HEK293 (cell line): ENCODE data around the gene PI16.

Source experiments
- CTCF ChIA-PET: fragments of 350-600 bp; formaldehyde crosslinking; extraction: SDS; loops from one replicate; lab custom pipeline; 2021; ENCODE audit warnings: antibody characterized with exemption; lab: Yijun Ruan, JAX
- POLR2A ChIA-PET: fragments of 300-600 bp; formaldehyde crosslinking; extraction: SDS; loops from one replicate; lab custom pipeline; 2020; ENCODE audit warnings: antibody characterized with exemption, inconsistent platforms; lab: Yijun Ruan, JAX
- H3K27ac ChIP-seq: fragments of 200-500 bp; sonication (Bioruptor generic); 2 replicates; pipeline ENCODE4 v1.5.1; 2014; ENCODE audit warnings: low read depth, low read length, control low read depth, inconsistent platforms; ENCODE audit errors: extremely low read depth
- H3K36me3 ChIP-seq, 2 experiments: fragments of 200-500 bp in 1 of 2; sonication (Bioruptor generic) in 1 of 2; 1 replicate in 1 of 2; 2 replicates in 1 of 2; pipeline ENCODE4 v1.5.1; 2014 to 2017; ENCODE audit warnings: inconsistent platforms in 2 of 2, low read length in 2 of 2; ENCODE audit not compliant: control insufficient read depth in 2 of 2, insufficient read depth in 1 of 2
- H3K4me1 ChIP-seq: fragments of 200-500 bp; sonication (Bioruptor generic); 2 replicates; pipeline ENCODE4 v1.5.1; 2014; ENCODE audit warnings: mild to moderate bottlenecking, low read length, inconsistent platforms; ENCODE audit not compliant: control insufficient read depth, insufficient read depth
- H3K4me3 ChIP-seq: 2 replicates; pipeline ENCODE4 v1.5.1; 2011; ENCODE audit warnings: low read depth, mild to moderate bottlenecking, control low read depth, low read length, moderate library complexity
- H3K9me3 ChIP-seq: fragments of 200-500 bp; sonication (Bioruptor generic); 2 replicates; pipeline ENCODE4 v1.5.1; 2014; ENCODE audit warnings: low read depth, low read length, inconsistent platforms; ENCODE audit not compliant: control insufficient read depth, insufficient read depth
- ATF2 ChIP-seq: fragments of 450-650 bp; formaldehyde crosslinking; IDR thresholded peaks from 2 replicates; pipeline ENCODE4 v1.5.1; 2016; ENCODE audit warnings: missing biosample characterization, missing genetic modification characterization, low read depth
- BCL11B ChIP-seq: fragments of 450-650 bp; formaldehyde crosslinking; IDR thresholded peaks from 2 replicates; pipeline ENCODE4 v1.5.1; 2016; ENCODE audit warnings: low read depth, missing biosample characterization, missing genetic modification characterization
- MYNN ChIP-seq: fragments of 450-650 bp; formaldehyde crosslinking; IDR thresholded peaks from 2 replicates; pipeline ENCODE4 v1.5.1; 2016; ENCODE audit warnings: missing biosample characterization, missing genetic modification characterization, borderline replicate concordance
- MZF1 ChIP-seq: fragments of 450-650 bp; formaldehyde crosslinking; IDR thresholded peaks from 2 replicates; pipeline ENCODE4 v1.5.1; 2017; ENCODE audit warnings: missing biosample characterization, missing genetic modification characterization, borderline replicate concordance
- REST ChIP-seq: fragments of 450-650 bp; formaldehyde crosslinking; IDR thresholded peaks from 2 replicates; pipeline ENCODE4 v1.5.1; 2016; ENCODE audit warnings: missing biosample characterization, missing genetic modification characterization
- TCF7L2 ChIP-seq: IDR thresholded peaks from 2 replicates; pipeline ENCODE4 v1.6.1; 2011; ENCODE audit warnings: low read depth, mild to moderate bottlenecking, inconsistent platforms, low read length, moderate library complexity, borderline replicate concordance
- TSHZ1 ChIP-seq: fragments of 450-650 bp; formaldehyde crosslinking; IDR thresholded peaks from 2 replicates; pipeline ENCODE4 v1.5.1; 2016; ENCODE audit warnings: missing biosample characterization, missing genetic modification characterization, borderline replicate concordance
- ZBTB26 ChIP-seq: fragments of 450-650 bp; formaldehyde crosslinking; optimal IDR thresholded peaks from 2 replicates; pipeline ENCODE3; 2016; ENCODE audit warnings: missing biosample characterization, mild to moderate bottlenecking, missing genetic modification characterization
- ZNF16 ChIP-seq: fragments of 450-650 bp; formaldehyde crosslinking; IDR thresholded peaks from 2 replicates; pipeline ENCODE4 v1.5.1; 2016; ENCODE audit warnings: low read depth, missing biosample characterization, missing genetic modification characterization
- ZNF202 ChIP-seq: fragments of 450-650 bp; formaldehyde crosslinking; IDR thresholded peaks from 2 replicates; pipeline ENCODE4 v1.5.1; 2016; ENCODE audit warnings: missing biosample characterization, missing genetic modification characterization, borderline replicate concordance
- ZNF335 ChIP-seq: fragments of 450-650 bp; formaldehyde crosslinking; conservative IDR thresholded peaks from 2 replicates; pipeline ENCODE4 v1.5.1; 2016; ENCODE audit warnings: missing biosample characterization, missing genetic modification characterization
- ZNF521 ChIP-seq: fragments of 450-650 bp; formaldehyde crosslinking; IDR thresholded peaks from 2 replicates; pipeline ENCODE4 v1.5.1; 2017; ENCODE audit warnings: missing biosample characterization, mild to moderate bottlenecking, missing genetic modification characterization
- ZNF530 ChIP-seq: fragments of 450-650 bp; formaldehyde crosslinking; IDR thresholded peaks from 2 replicates; pipeline ENCODE4 v1.5.1; 2016; ENCODE audit warnings: low read depth, missing biosample characterization, missing genetic modification characterization
- ZNF548 ChIP-seq: fragments of 450-650 bp; formaldehyde crosslinking; IDR thresholded peaks from 2 replicates; pipeline ENCODE4 v1.5.1; 2016; ENCODE audit warnings: missing biosample characterization, missing genetic modification characterization
- ZNF843 ChIP-seq: fragments of 450-650 bp; formaldehyde crosslinking; IDR thresholded peaks from 2 replicates; pipeline ENCODE4 v1.5.1; 2016; ENCODE audit warnings: missing biosample characterization, missing genetic modification characterization
- ZSCAN4 ChIP-seq: fragments of 450-650 bp; formaldehyde crosslinking; IDR thresholded peaks from 2 replicates; pipeline ENCODE4 v1.5.1; 2017; ENCODE audit warnings: missing biosample characterization, missing genetic modification characterization

PI16 gene

GRCh38 chr6:36964908-36965307, 10.4 kb downstream of the PI16 start:
- H3K27ac ChIP-seq: no peak overlapping the region
- H3K4me1 ChIP-seq: no peaks in the 10 kb centered on the region
- no peaks in the 10 kb centered on the region for H3K9me3 ChIP-seq
- TF ChIP-seq ZNF530 (tag by site-specific recombination) (no peak), ZNF843 (no peak), ZNF548 (tag by site-specific recombination) (no peak), TCF7L2 (no peak), BCL11B (tag by site-specific recombination) (no peak), ATF2 (no peak), ZNF335 (tag by site-specific recombination) (no peak), TSHZ1 (tag by site-specific recombination) (no peak)
- POLR2A ChIA-PET: no interaction called here
- peaks cover 7 to 30% of the 10 kb centered on the region in 2 experiments; a peak in 1 of 3 replicates for H3K36me3 ChIP-seq
- CTCF ChIA-PET: interaction anchor here (0.6 to 1.7 kb wide), 3 partner anchors 53 to 516 kb away, joined by 3 to 7 read pairs (median 5); no protein-coding TSS in a partner anchor
- no peak overlapping the region for H3K4me3 ChIP-seq

- TF ChIP-seq REST (no peak), MZF1 (tag by site-specific recombination) (no peak), ZNF202 (tag by site-specific recombination) (no peak), ZNF521 (tag by site-specific recombination) (no peak), ZNF16 (tag by site-specific recombination) (no peak), ZSCAN4 (no peak), ZBTB26 (tag by site-specific recombination) (no peak), MYNN (tag by site-specific recombination) (no peak)
- Histone ChIP-seq H3K27ac (no peak overlapping the region), H3K9me3 (no peaks in the 10 kb centered on the region), H3K4me3 (no peak overlapping the region), H3K36me3 (peaks cover 7 to 54% of the 10 kb centered on the region in 2 experiments; a peak in 1 of 3 replicates), H3K4me1 (no peaks in the 10 kb centered on the region)
- POLR2A ChIA-PET: interaction anchor here (0.7 kb wide), 1 partner anchor 19 kb away, joined by 3 read pairs; the partner anchor contains the start of gene MTCH1
- CTCF ChIA-PET: interaction anchor here (2.9 kb wide), 1 partner anchor 51 kb away, joined by 15 read pairs; no protein-coding TSS in a partner anchor
Observed at GRCh38 chr6:36967301-36967700, 12.8 kb downstream of the PI16 start.
